Measurements from ENCODE around the gene ZNF778. TPM values are rescaled to one million over a fixed set of nuclear protein-coding genes. Genes with fewer than 3 reads are reported as not detected.

Gene ZNF778
- 38.0 TPM for total RNA-seq

GRCh38 chr16:89217388-89218191 is at the start of gene ZNF778:
TSS of gene ZNF778 (plus strand) at chr16:89217703. CDS start at chr16:89221128, 3,425 bp downstream.

GRCh38 chr16:89171216-89172170 is 46.0 kb upstream of the ZNF778 start, which contains the start of gene CDH15:
TSS of gene CDH15 (plus strand) at chr16:89171748. CDS start at chr16:89171832, 84 bp downstream.

GRCh38 chr16:89200124-89200849 is 17.2 kb upstream of the ZNF778 start, which contains the start of gene SLC22A31:
TSS of gene SLC22A31 (minus strand) at chr16:89200537. CDS start at chr16:89200501, 36 bp downstream.

Other genes with a start within 250 kb of the ZNF778 start
- gene CBFA2T3, start 240.5 kb upstream of the ZNF778 start, total RNA-seq: 5.6 TPM
- gene ACSF3, start 123.9 kb upstream of the ZNF778 start, total RNA-seq: 28.6 TPM
- 4.2 TPM for gene CDH15, start 46.0 kb upstream of the ZNF778 start, total RNA-seq
- gene SLC22A31, start 17.2 kb upstream of the ZNF778 start, total RNA-seq: not detected

Measured in camera-type eye (tissue), 1 donor.